Ovary (tissue), 9 donors: ENCODE measurements around the gene PTPRN2. TPM values are rescaled to one million over a fixed set of nuclear protein-coding genes. Genes with fewer than 3 reads are reported as not detected.

Experiments
- DNase-seq, 5 donors: peaks; one replicate each; pipeline ENCODE4 v3.0.0-alpha.2; 2019 to 2020
- H3K27ac ChIP-seq, 2 donors: fragments of 200-600 bp; one replicate each; pipeline versions ENCODE4 v1.5.1 to v1.8.0; 2019 to 2022
- H3K27me3 ChIP-seq: fragments of 200-600 bp; one replicate; pipeline ENCODE4 v1.8.0; 2022
- H3K36me3 ChIP-seq: fragments of 200-600 bp; sonication (generic); one replicate; pipeline ENCODE4 v1.5.1; 2019
- H3K4me1 ChIP-seq: one replicate; pipeline ENCODE4 v1.8.1; 2013; ENCODE audit warnings: mild to moderate bottlenecking, moderate library complexity; ENCODE audit not compliant: insufficient read depth
- H3K4me3 ChIP-seq: fragments of 200-600 bp; sonication (generic); one replicate; pipeline ENCODE4 v1.5.1; 2017
- H3K9me3 ChIP-seq, 2 donors: fragments of 200-600 bp in 1 of 2; sonication (generic) in 1 of 2; one replicate each; pipeline versions ENCODE4 v1.5.1 to v1.8.1; 2013 to 2019; ENCODE audit warnings: mild to moderate bottlenecking in 1 of 2, moderate library complexity in 1 of 2
- EP300 ChIP-seq: sonication (generic); formaldehyde crosslinking; IDR thresholded peaks from one replicate; pipeline ENCODE4 v1.6.1; 2017; ENCODE audit warnings: antibody characterized with exemption
- POLR2A ChIP-seq: fragments of 450-650 bp; IDR thresholded peaks from one replicate; pipeline ENCODE4 v1.6.1; 2017; ENCODE audit warnings: antibody characterized with exemption, mild to moderate bottlenecking, moderate library complexity
- WGBS, 3 donors: extraction: QIAGEN DNeasy Blood & Tissue Kit in 1 of 3; methylation state at CpG; one replicate each; pipeline versions ENCODE4 v1.1.5 to v1.1.7; 2013 to 2017; 5-methylcytosine and 5-hydroxymethylcytosine counted together
- intact Hi-C, 4 donors: fragments of 100-400 bp; cut with DNase I; formaldehyde crosslinking; loops; one replicate each; pipeline versions ENCODE4 v1.11.0 to v1.15.1; 2022 to 2023
- polyA plus RNA-seq, 2 donors: library from polyadenylated mRNA; stranded (reverse); fragments of 200-250 nt in 1 of 2; fragments of 350-450 nt in 1 of 2; fragmentation: Illumina TruSeq in 1 of 2; extraction: RNeasy Lipid Tissue Mini Kit (QIAGEN cat#74804) in 1 of 2; gene quantifications; one replicate each; pipeline ENCODE4 v1.2.3, GENCODE V29; 2013 to 2014
- total RNA-seq, 7 donors: library from RNA; depleted of rRNA in 2 of 7; stranded (reverse); fragments of >200 nt in 2 of 7; fragmentation: NEBNext Ultra II Directional in 3 of 7; extraction: Animal tissue kit (Norgen Biotek cat#: 25700) in 3 of 7; gene quantifications; one replicate each; pipeline versions ENCODE4 v1.1.0 to v1.2.4, GENCODE V29; 2016 to 2023
- TF ChIP-seq, protein P1 (sequence below), 3 donors: fragments of 450-650 bp in 2 of 3; fragments of 200-600 bp in 1 of 3; IDR thresholded peaks; one replicate each; pipeline versions ENCODE4 v1.5.1 to v1.8.0; 2016 to 2022; ENCODE audit warnings: antibody characterized with exemption in 3 of 3, mild to moderate bottlenecking in 1 of 3
- donor health status: DM: no; HTN: no; CAD: no; lungs with moderate emphysema.
- donor health status: DM: no; HTN: no; CAD: no.
- donor health status: Bipolar disorder and iron deficiency.
- donor health status: DM: yes; HTN: yes; CAD: no.
- donor health status: DM: no; HTN: no; CAD: no.
- donor health status: DM: yes; HTN: yes; CAD: no.

The PTPRN2 gene
- total and polyA plus RNA-seq, 9 donors, result 3.5 to 11.1 (median 5.9) TPM

DNA sequence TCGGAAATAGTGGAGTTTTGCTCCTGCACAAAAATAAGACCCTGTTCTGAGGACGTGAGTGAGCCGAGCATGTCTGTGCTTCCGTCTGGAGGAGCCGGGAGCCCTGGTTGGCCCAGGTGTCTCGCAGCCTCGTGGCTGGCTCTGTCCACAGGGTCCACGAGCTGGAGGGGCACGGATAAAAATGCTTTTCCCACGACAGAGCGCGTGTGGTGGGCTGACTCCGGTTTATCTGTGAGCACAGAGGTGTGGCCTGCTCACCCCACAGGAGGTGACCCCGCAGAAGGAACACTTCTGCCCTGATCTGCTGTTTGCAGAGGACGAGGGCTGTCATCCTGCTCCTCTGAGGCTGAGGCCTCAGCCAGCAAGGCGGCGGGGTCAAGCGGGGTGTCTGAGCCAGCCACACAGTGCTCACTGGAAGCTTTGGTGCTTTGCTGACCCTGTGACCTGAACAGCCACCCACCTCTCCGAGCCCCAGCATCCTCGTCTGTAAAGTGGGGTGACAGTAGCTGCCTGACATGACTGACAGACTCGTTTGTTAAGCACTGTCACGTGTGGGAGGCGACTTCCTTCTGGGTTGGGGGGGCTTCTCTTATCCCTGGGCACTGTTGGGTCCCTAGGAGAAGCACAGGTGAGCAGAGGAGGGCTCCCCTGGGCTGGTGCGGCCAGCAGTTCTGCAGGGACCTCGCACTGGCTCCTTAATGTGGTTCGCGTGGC lies 1088.3 kb downstream of the PTPRN2 start:
- intact Hi-C loops, result no loop called here
- TF ChIP-seq, protein P1, sequence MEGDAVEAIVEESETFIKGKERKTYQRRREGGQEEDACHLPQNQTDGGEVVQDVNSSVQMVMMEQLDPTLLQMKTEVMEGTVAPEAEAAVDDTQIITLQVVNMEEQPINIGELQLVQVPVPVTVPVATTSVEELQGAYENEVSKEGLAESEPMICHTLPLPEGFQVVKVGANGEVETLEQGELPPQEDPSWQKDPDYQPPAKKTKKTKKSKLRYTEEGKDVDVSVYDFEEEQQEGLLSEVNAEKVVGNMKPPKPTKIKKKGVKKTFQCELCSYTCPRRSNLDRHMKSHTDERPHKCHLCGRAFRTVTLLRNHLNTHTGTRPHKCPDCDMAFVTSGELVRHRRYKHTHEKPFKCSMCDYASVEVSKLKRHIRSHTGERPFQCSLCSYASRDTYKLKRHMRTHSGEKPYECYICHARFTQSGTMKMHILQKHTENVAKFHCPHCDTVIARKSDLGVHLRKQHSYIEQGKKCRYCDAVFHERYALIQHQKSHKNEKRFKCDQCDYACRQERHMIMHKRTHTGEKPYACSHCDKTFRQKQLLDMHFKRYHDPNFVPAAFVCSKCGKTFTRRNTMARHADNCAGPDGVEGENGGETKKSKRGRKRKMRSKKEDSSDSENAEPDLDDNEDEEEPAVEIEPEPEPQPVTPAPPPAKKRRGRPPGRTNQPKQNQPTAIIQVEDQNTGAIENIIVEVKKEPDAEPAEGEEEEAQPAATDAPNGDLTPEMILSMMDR (IDR thresholded peaks at IDR 0.05), result no peak
- TF ChIP-seq EP300 (no peak), POLR2A (no peak)
- WGBS, 3 donors, result 76 to 84% (median 81%) methylated on average over 27 of the region's 27 CpGs
- DNase-seq, result peak in 1 of 5 donors; percentile 24
- no peak overlapping the region for H3K27ac ChIP-seq
- H3K4me3 ChIP-seq, result no peak overlapping the region
- H3K27me3 ChIP-seq, result no peaks in the 10 kb centered on the region
- no peaks in the 10 kb centered on the region for H3K36me3 ChIP-seq
- H3K4me1 ChIP-seq, result no peaks in the 10 kb centered on the region
- H3K9me3 ChIP-seq, result no peaks in the 10 kb centered on the region

GRCh38 chr7:157498657-157499056 lies 1089.0 kb downstream of the PTPRN2 start:
- Histone ChIP-seq H3K9me3 (no peaks in the 10 kb centered on the region), H3K27me3 (no peaks in the 10 kb centered on the region), H3K4me1 (no peaks in the 10 kb centered on the region), H3K36me3 (no peaks in the 10 kb centered on the region), H3K27ac (no peak overlapping the region), H3K4me3 (no peak overlapping the region)
- TF ChIP-seq, protein P1 (IDR thresholded peaks at IDR 0.05), result no peak
- no peak for TF ChIP-seq POLR2A
- TF ChIP-seq EP300, result no peak
- 62 to 68% (median 63%) methylated on average over 12 of the region's 12 CpGs for WGBS, 3 donors
- intact Hi-C loops, result no loop called here
- peak in 1 of 5 donors; percentile 3 for DNase-seq

DNA sequence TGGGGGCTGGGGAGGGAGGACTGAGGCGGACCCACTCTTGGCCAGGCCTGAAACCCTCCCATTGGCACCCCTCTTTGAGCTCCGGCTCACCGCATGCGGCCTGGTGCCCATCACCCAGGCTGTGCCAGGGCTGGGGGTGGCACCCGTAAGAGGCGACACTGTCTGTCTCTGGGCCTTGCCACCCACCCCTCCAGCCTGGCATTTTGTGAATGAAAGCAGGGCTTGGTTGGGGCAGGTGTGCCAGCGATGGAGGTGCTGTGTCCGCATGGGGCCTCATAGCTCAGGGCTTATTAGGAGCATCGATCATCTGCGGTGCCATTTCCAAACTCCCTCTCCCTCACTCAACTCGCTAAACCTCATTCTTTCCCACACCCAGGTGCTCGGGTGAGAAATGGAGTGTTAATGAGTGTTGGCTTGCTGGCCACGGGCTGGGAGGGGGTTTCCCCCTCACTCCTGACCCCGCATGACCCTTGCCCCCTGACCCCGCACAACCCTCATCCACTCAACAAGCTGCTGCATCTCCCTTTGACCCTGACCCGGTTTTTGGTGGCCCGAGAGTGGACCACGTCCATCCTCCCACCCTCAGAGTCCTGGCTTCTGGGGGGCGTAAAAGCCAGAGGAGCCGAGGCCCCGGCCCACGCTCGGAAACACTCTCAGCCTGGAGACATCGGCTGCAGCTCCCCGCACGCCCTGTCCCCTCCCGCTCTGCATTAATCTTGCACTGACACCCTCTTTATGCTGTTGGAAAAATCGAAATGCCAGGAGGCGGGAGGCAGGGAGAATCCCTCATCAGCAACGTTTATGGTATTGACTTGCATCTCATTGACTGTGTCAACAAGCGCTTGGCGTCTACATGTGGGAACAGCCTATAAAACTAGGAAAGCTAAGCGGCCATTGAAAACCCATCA lies 1089.6 kb downstream of the PTPRN2 start:
- TF ChIP-seq EP300 (no peak), POLR2A (no peak)
- TF ChIP-seq, protein P1 (IDR thresholded peaks at IDR 0.05), result no peak
- intact Hi-C loops, result no loop called here
- no peak overlapping the region for H3K27ac ChIP-seq
- WGBS, 3 donors, result 66 to 70% (median 69%) methylated on average over 32 to 33 of the region's 33 CpGs
- H3K4me1 ChIP-seq, result no peaks in the 10 kb centered on the region
- no peak for DNase-seq
- no peak overlapping the region for H3K4me3 ChIP-seq
- H3K9me3 ChIP-seq, result no peaks in the 10 kb centered on the region
- H3K36me3 ChIP-seq, result no peaks in the 10 kb centered on the region
- H3K27me3 ChIP-seq, result no peaks in the 10 kb centered on the region

GRCh38 chr7:157497367-157497743 lies 1090.3 kb downstream of the PTPRN2 start:
- no peak for DNase-seq
- Histone ChIP-seq H3K4me1 (no peaks in the 10 kb centered on the region), H3K4me3 (no peak overlapping the region), H3K27me3 (no peaks in the 10 kb centered on the region), H3K36me3 (no peaks in the 10 kb centered on the region), H3K9me3 (no peaks in the 10 kb centered on the region), H3K27ac (no peak overlapping the region)
- TF ChIP-seq, protein P1 (IDR thresholded peaks at IDR 0.05), result no peak
- TF ChIP-seq POLR2A (no peak), EP300 (no peak)
- intact Hi-C loops, result no loop called here
- WGBS, 3 donors, result 84 to 88% (median 86%) methylated on average over 8 of the region's 8 CpGs
